Measurements from ENCODE around the gene GTF3C4. TPM values are rescaled to one million over a fixed set of nuclear protein-coding genes. Genes with fewer than 3 reads are reported as not detected.

The GTF3C4 gene, protein sequence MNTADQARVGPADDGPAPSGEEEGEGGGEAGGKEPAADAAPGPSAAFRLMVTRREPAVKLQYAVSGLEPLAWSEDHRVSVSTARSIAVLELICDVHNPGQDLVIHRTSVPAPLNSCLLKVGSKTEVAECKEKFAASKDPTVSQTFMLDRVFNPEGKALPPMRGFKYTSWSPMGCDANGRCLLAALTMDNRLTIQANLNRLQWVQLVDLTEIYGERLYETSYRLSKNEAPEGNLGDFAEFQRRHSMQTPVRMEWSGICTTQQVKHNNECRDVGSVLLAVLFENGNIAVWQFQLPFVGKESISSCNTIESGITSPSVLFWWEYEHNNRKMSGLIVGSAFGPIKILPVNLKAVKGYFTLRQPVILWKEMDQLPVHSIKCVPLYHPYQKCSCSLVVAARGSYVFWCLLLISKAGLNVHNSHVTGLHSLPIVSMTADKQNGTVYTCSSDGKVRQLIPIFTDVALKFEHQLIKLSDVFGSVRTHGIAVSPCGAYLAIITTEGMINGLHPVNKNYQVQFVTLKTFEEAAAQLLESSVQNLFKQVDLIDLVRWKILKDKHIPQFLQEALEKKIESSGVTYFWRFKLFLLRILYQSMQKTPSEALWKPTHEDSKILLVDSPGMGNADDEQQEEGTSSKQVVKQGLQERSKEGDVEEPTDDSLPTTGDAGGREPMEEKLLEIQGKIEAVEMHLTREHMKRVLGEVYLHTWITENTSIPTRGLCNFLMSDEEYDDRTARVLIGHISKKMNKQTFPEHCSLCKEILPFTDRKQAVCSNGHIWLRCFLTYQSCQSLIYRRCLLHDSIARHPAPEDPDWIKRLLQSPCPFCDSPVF
- total RNA-seq (2014; rRNA removed; shearing (Covaris generic)), result 19.0 and 20.1 TPM in 2 replicates
- polyA plus RNA-seq (2015; cell fraction: cytosol; rRNA removed), result 11.5 and 15.4 TPM in 2 replicates
- polyA plus RNA-seq (2015; cell fraction: nucleus; rRNA removed), result 8.1 and 8.3 TPM in 2 replicates

DNA sequence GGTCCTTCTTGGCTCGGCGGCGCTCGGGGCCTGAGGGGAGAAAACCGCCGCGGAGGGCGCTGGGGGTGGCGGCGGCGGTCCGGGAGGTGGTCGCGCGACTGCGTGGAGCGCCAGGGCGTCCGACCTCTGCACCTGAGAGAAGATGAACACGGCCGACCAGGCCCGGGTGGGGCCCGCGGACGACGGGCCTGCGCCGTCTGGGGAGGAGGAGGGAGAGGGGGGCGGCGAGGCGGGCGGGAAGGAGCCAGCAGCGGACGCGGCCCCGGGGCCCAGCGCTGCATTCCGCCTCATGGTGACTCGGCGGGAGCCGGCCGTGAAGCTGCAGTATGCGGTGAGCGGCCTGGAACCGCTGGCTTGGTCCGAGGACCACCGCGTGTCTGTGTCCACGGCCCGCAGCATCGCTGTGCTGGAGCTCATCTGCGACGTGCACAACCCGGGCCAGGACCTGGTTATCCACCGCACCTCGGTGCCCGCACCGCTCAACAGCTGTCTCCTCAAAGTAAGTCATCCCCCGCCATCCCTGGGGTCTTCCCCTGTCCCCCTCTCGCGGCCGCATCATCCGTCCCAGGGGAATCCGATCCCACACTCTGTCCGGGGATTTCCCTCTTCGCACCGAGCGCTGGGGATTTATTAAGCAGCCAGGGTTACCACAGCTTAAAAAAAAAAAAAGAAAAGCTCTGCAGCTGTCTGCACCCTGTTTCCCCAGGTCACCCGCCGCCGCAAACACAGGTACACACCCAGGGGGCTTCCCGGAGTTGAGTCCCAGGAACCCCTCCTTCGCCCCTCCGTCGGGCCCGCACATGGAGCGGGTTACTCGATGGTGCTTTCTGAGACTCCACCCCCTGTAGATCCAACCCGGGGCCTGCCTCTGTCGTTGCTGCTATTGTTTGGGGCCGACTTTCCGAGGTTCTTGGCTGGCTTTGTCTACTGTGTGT, at the start of gene GTF3C4:
GTF3C4 (plus strand) TSS at position 8 of the 935 bp plus-strand sequence; CDS start at position 143, 135 bp downstream.
- in situ Hi-C loops (cut with HindIII; ENCODE audit: low pct_unique_long_range_greater_than_20kb, low sequenced_read_pairs), result no loop called here
- DNase-seq (ENCODE audit: low read depth, low spot score), result peak; percentile 31

DNA sequence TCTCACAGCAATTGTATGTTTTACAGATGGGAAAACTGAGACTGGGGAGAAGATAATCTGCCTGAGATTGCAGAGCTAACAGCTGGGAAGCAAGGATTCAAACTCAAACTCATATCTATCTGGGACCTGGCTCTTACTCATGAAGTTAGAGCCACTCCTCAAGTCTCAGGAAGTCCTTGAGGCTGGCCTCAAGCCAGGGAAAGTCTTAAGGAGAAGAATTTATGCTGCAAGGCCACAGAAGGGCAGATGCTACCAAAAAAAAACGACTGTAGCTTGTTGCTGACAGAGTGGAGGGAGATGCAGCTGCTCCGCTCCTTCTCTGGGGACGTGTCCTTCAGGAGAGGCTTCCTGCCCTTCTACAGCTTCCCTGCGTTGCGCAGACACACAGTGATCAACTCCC, 48.1 kb upstream of the GTF3C4 start:
- DNase-seq (ENCODE audit: low read depth, low spot score), result no peak
- in situ Hi-C loops (cut with HindIII; ENCODE audit: low pct_unique_long_range_greater_than_20kb, low sequenced_read_pairs), result no loop called here

DNA sequence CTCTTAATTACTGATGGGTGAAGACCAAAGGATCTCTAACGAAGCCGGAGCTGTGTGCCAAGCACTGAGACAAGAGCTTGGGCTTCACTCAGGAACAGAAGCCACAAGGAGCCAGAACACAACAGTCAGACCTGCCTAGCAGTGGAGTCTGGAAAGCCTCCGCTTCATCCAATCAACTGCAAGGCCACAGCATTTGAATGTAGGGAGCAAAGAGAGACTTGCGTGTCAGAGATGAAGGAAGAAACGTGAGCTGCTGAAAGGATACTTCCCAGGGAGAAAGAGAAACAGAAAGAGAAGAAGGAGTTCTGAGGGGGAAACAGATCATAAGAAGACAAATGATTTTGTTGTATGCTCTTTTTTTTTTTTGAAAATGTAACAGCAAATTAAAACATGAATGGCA, 44.0 kb upstream of the GTF3C4 start:
- in situ Hi-C loops (cut with HindIII; ENCODE audit: low pct_unique_long_range_greater_than_20kb, low sequenced_read_pairs), result no loop called here

DNA sequence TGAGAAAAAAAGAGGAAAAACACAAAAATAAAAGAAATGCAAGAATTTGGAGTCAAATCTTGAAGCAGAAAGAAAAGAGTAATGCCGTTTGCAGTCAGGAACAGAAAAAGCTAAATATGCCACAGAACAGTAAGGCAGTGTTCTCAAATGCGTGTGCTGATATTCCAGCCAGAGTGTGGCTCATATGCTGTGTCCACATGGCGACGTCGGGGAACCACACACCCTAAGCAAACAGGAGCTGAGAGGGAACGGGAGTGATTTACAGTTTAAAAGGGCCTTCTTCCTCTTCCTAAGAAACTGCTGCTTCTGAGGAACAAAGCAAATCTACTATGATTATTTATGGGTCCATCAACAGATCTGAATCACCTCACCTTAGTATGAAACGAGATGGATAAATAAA, 43.2 kb upstream of the GTF3C4 start:
- in situ Hi-C loops (cut with HindIII; ENCODE audit: low pct_unique_long_range_greater_than_20kb, low sequenced_read_pairs), result no loop called here
- no peak for DNase-seq (ENCODE audit: low read depth, low spot score)

More for the DNA sequence above, 44.0 kb upstream of the GTF3C4 start:
- no peak for DNase-seq (ENCODE audit: low read depth, low spot score)

DNA sequence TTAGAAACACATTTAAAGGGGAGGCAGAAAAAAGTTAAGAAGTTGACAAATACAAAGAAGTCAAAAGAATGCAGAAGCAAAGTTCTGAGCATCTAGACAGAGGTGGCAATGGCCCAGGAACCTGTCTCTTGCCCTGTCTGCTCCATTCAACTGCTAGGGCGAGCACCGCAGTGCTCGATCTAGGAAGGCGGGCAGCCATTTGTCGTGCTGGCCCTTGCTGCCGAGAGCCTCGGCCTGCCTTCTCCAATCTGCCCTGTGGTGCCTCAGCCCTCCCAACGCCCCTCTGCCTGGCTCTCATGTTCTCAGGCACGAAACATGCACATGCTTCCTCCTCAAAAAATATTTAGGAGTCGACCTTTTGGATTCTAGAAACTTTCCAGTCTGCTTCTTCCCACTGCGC, 42.7 kb upstream of the GTF3C4 start:
- in situ Hi-C loops (cut with HindIII; ENCODE audit: low pct_unique_long_range_greater_than_20kb, low sequenced_read_pairs), result no loop called here
- DNase-seq (ENCODE audit: low read depth, low spot score), result no peak

DNA sequence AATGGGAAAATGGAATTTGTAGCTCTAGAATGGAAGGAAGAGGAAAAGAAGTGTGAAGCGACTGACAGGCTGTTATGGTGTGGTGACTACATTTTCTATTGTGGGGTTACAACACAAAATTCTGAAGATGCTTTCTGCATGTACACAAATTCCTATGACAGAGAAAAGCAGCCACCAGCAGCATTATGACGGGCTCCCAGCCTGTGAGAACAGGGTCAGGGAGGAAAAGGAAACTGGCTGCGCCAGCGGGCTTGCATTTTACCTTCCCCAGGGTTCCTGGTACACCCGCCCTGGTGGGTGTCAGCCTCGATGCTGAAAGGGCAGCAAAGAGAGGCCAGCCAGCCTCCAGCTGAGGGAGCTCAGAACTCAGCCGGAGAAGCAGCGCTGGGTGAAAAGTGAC, 41.5 kb upstream of the GTF3C4 start:
- DNase-seq (ENCODE audit: low read depth, low spot score), result no peak
- in situ Hi-C loops (cut with HindIII; ENCODE audit: low pct_unique_long_range_greater_than_20kb, low sequenced_read_pairs), result no loop called here

DNA sequence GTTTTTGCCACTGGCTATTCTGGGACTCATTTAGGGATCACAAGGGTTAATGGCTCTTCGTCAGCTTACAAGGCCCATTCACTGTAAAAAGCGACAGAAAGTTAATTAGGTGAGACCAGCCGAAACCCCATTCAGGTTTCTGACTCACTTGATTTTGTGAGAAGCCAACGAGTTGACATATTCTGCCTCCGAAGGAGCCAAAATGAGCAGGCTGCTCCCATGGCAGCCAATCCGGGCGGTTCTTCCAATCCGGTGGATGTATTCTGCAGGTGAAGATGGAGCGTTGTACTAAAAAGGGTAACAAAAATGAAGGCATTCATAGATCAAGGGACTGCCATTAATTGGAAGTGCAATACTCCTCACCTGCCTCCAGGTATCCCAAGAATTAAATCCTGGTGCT, 40.1 kb upstream of the GTF3C4 start:
- in situ Hi-C loops (cut with HindIII; ENCODE audit: low pct_unique_long_range_greater_than_20kb, low sequenced_read_pairs), result no loop called here

DNA sequence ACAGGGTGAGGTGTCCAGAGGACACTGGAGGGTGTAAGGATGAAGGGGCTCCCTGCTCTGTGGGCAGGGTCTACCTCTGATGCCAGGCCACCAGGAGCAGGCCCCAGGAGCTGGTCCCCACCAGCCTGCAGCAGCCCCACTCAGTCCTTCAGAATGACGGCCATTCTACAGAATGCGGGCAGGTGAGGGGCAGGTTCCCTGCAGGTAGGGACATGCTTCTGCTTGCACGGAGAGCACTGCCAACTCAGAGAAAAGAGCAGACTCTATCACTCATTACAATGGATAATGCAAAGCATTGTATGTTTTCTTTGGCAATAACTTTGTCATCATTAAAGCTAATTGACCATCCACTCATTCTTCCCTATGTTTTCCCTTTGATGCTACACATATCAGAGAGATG, 39.5 kb upstream of the GTF3C4 start:
- no peak for DNase-seq (ENCODE audit: low read depth, low spot score)
- in situ Hi-C loops (cut with HindIII; ENCODE audit: low pct_unique_long_range_greater_than_20kb, low sequenced_read_pairs), result no loop called here

More for the DNA sequence above, 40.1 kb upstream of the GTF3C4 start:
- DNase-seq (ENCODE audit: low read depth, low spot score), result no peak

DNA sequence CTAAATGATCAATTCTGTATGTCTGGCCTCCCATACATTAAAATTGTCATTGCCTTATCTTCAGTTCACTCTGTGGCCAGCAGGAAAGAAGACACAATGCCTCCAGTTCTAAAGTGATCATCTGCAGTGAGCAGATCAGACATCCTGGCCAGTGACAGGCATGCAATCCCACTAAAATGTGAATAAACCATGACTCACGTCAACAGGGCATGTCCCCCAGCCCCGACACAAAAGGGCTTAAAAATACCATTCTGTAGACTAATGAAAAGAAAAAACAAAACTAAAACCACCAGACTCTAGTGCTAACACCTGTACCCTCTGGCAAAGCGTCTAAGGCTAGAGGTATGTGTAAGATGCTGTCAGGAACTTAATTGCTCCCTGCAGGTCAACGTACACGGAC, 39.0 kb upstream of the GTF3C4 start:
- no peak for DNase-seq (ENCODE audit: low read depth, low spot score)
- in situ Hi-C loops (cut with HindIII; ENCODE audit: low pct_unique_long_range_greater_than_20kb, low sequenced_read_pairs), result no loop called here

DNA sequence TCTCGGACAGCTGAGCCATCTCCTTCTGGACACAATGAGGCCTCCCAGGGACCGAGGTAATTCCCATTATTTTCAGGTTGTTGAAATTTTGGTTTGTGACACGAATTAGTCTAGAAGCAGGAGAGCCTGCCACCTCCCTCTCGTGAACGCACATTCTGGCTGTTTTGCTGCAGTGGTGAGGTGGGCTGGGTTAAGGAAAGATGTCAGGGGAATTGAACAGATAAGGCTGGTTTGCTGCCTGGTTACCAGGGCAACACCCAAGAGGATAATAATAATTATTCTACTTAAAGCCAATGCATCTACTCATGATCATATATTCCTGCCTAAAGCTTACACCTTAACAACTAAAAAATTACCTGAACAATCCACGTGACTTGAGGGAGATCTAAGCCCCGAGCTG, 38.6 kb upstream of the GTF3C4 start:
- DNase-seq (ENCODE audit: low read depth, low spot score), result no peak
- in situ Hi-C loops (cut with HindIII; ENCODE audit: low pct_unique_long_range_greater_than_20kb, low sequenced_read_pairs), result no loop called here

DNA sequence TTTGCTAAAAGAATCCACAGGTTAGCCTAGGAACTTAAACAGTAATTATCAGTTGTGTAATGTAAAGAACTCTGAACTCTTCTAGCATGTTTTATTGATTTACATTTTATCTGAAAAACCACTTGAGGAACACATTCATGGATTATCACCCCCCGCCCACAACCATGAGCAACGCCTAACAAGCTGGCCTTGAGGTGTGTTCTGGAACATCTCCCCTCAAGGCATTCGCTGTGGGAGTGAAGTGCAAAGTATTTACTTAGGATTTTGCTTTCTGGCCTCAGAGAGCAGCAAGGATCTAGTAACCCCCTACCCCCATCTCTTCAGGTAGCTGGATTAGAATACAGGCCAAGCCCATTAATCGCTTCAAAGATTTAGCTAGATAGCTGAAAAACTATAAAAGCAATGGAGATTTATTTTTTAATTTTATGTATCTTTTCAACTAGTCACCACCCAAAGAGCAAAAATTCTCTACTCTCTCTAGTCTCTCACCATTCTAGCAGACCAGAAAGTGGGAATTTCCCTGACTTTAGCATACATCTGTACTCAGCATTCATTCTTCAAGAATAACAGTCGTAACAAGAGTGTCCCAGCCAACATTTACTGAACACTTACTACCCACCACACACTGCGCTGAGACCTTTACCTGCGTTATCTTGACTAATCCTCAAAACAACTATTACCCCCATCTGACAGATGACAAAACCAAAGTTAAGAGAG, 37.7 kb upstream of the GTF3C4 start:
- no peak for DNase-seq (ENCODE audit: low read depth, low spot score)
- in situ Hi-C loops (cut with HindIII; ENCODE audit: low pct_unique_long_range_greater_than_20kb, low sequenced_read_pairs), result no loop called here

DNA sequence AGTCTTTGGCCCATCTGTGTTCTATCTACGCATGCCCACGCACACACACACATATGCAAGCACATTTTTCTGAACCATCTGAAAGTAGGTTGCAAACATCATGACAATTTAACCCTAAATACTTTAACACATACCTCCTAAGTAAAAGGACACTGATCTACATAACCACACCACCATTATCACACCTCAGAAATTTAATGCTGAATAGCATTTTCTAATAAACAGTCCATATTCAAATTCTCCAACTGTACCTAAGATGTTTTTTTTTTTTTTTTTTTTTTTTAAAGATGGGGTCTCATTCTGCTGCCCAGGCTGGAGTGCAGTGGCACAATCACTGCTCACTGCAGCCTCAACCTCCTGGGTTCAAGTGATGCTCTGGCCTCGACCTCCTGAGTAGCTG, 35.9 kb upstream of the GTF3C4 start:
- no peak for DNase-seq (ENCODE audit: low read depth, low spot score)
- in situ Hi-C loops (cut with HindIII; ENCODE audit: low pct_unique_long_range_greater_than_20kb, low sequenced_read_pairs), result no loop called here

DNA sequence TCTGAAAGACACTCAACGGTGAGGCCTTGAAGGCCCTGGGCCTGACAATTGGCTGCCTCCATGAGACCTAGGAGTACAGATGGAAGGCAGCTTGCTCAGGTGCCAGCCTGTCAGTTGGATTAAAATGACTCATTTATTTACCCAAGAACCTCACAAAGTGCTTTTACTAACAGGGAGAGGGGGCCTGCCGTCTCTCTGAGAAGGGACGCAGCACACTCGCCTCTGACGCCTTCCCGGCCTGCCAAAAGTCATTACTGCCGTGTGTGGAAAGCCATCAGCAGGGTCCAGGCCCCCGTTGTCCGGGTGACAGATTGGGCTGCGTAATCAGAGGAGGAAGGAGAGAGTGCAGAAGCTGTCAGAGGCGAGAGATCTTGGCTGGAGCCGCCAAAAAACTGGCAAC, 32.9 kb upstream of the GTF3C4 start:
- in situ Hi-C loops (cut with HindIII; ENCODE audit: low pct_unique_long_range_greater_than_20kb, low sequenced_read_pairs), result no loop called here
- no peak for DNase-seq (ENCODE audit: low read depth, low spot score)

DNA sequence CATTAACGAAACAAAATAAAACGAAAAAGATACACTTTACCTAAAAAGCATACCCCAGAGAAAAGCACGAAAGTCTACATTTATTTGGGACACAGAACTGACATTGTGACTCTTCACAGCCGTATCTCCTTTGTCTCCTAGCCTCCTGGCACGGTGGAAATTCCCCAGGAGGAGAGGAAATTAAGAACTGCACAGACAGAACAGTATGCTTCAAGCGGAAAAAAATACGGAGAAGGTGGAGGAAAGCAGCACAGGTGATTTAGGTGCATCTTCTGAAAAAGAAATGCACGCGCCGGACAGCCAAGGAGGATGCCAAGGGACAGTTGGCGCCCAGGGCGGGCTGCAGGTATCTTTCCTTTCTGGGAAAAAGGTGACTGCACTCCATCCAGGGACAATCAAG, 32.5 kb upstream of the GTF3C4 start:
- in situ Hi-C loops (cut with HindIII; ENCODE audit: low pct_unique_long_range_greater_than_20kb, low sequenced_read_pairs), result no loop called here

DNA sequence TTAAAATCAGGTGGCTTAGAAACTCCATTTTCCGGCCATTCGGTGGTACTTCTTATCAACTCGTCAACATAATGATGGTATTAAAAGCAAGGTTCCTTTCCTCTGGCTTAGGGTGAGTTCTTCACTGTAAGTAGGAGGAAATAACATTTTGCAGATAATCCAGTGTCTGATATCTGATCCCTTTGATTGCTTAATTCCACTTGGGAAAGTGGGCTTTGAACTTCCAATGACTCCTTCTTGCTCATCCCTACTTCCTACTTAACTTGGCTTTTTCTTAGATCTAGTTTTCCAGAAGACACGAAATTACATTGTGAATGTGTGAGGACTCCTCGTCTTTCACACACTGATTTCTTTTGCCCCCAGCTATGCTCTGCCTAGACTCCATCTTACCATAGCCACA, 32.0 kb upstream of the GTF3C4 start:
- no peak for DNase-seq (ENCODE audit: low read depth, low spot score)
- in situ Hi-C loops (cut with HindIII; ENCODE audit: low pct_unique_long_range_greater_than_20kb, low sequenced_read_pairs), result no loop called here

More for the DNA sequence above, 32.5 kb upstream of the GTF3C4 start:
- DNase-seq (ENCODE audit: low read depth, low spot score), result no peak

DNA sequence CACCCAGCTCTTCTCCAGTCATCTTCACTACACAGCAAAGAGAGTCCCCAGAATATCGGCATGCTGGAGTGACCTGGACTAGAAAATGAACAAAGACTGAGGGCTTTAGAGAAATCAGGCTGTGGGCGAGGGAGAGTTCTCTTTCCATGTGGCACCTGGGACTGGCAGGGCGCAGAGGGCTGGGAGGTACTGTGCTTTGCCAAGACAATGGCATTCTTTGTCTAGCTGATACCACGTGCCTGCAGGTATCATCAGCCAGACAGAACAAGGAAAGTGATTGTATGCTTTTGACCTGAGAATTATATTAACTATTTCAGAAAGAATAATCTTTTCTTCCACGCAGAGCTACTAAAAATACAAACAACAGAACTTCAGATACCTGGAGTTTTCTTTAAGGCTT, 30.9 kb upstream of the GTF3C4 start:
- in situ Hi-C loops (cut with HindIII; ENCODE audit: low pct_unique_long_range_greater_than_20kb, low sequenced_read_pairs), result no loop called here
- DNase-seq (ENCODE audit: low read depth, low spot score), result peak; percentile 67

DNA sequence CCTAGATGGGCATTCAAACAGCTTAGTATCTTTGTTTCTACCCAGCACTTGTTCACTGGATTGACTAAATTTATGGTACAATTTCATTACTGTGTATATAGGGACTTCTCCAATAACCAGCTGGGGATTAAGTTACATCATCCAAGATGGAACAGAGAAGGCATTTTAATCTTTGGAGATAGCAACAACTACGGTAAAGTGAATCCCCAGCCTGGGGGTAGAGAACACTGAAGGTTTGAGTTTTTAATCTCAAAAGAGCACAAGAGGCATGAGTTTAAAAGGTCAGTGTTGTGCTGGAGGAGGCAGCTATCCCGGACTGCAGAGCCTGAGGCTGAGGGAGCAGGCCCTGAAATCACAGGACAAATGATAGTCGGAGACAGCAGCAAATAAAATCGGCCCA, 29.0 kb upstream of the GTF3C4 start:
- in situ Hi-C loops (cut with HindIII; ENCODE audit: low pct_unique_long_range_greater_than_20kb, low sequenced_read_pairs), result no loop called here
- DNase-seq (ENCODE audit: low read depth, low spot score), result peak; percentile 95

Data from SK-MEL-5 (cell line).